ENCODE measurements around the gene NUDT9.

Gene NUDT9

DNA sequence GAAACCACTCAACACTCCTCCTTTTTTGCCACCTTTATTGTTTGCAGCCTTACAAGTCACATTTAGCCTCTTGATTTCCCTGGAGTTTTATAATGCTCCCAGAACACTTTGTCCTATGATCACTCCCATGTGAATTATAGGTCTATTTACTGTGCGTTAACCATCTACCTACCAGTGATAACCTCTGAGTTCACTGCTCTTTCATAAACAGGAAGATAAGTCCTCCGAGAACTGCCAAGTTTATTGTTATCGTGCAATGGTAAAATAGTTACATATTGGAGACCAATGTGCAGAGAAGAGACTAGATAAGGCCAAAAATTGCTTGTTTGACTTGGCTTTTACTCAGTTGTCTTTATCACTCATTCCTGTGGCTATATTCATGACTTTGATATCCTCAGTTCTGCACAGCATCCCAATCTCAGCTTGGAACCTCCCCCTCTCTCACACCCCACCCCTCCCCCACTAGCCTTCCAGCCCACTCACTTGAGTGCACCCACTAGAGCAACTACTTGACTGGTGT is 12.9 kb upstream of the NUDT9 start:
- Histone ChIP-seq H4K20me1 (ENCODE audit: insufficient read depth) (no peaks in the 10 kb centered on the region), H3K27ac (no peak overlapping the region), H3K4me2 (no peak overlapping the region), H2AFZ (ENCODE audit: low read depth) (no peak overlapping the region), H3K27me3 (ENCODE audit: insufficient read depth, low read depth) (no peaks in the 10 kb centered on the region), H3K36me3 (ENCODE audit: insufficient read depth) (no peaks in the 10 kb centered on the region), H3K79me2 (ENCODE audit: insufficient read depth, low read depth) (no peaks in the 10 kb centered on the region), H3K4me1 (ENCODE audit: low read depth, poor library complexity, severe bottlenecking) (no peaks in the 10 kb centered on the region), H3K4me3 (IDR thresholded peaks at IDR 0.05; ENCODE audit: insufficient read depth, low read depth, low read length) (no peak overlapping the region), H3K9ac (no peak overlapping the region)
- TF ChIP-seq, protein P1, sequence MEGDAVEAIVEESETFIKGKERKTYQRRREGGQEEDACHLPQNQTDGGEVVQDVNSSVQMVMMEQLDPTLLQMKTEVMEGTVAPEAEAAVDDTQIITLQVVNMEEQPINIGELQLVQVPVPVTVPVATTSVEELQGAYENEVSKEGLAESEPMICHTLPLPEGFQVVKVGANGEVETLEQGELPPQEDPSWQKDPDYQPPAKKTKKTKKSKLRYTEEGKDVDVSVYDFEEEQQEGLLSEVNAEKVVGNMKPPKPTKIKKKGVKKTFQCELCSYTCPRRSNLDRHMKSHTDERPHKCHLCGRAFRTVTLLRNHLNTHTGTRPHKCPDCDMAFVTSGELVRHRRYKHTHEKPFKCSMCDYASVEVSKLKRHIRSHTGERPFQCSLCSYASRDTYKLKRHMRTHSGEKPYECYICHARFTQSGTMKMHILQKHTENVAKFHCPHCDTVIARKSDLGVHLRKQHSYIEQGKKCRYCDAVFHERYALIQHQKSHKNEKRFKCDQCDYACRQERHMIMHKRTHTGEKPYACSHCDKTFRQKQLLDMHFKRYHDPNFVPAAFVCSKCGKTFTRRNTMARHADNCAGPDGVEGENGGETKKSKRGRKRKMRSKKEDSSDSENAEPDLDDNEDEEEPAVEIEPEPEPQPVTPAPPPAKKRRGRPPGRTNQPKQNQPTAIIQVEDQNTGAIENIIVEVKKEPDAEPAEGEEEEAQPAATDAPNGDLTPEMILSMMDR (conservative IDR thresholded peaks at IDR 0.05; ENCODE audit: low read depth, low read length) = no peak

DNA sequence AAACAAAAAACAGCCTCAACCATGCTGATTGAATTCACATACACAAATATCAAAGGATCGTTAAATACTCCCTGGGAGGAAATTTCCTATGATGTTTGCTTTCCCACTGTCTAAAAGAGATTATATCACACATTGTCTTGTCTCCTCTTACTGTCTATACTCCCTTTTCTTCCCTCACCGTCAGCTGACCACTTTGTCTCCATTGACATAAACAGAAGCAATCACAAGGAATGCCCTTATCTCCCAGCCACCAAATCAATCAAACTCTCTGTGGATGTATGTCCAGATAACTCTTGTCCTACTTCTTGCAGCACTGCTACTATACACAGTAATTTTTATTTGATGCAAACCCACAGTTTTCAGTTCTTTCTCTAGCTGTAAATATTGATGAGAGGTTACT is 12.2 kb upstream of the NUDT9 start:
- Histone ChIP-seq H2AFZ (ENCODE audit: low read depth) (no peak overlapping the region), H3K4me1 (ENCODE audit: low read depth, poor library complexity, severe bottlenecking) (no peaks in the 10 kb centered on the region), H3K27ac (no peak overlapping the region), H3K4me3 (IDR thresholded peaks at IDR 0.05; ENCODE audit: insufficient read depth, low read depth, low read length) (no peak overlapping the region), H3K9ac (no peak overlapping the region), H3K36me3 (ENCODE audit: insufficient read depth) (no peaks in the 10 kb centered on the region), H3K79me2 (ENCODE audit: insufficient read depth, low read depth) (no peaks in the 10 kb centered on the region), H3K27me3 (ENCODE audit: insufficient read depth, low read depth) (no peaks in the 10 kb centered on the region), H3K4me2 (no peak overlapping the region), H4K20me1 (ENCODE audit: insufficient read depth) (no peaks in the 10 kb centered on the region)
- TF ChIP-seq, protein P1 (conservative IDR thresholded peaks at IDR 0.05; ENCODE audit: low read depth, low read length) = no peak

DNA sequence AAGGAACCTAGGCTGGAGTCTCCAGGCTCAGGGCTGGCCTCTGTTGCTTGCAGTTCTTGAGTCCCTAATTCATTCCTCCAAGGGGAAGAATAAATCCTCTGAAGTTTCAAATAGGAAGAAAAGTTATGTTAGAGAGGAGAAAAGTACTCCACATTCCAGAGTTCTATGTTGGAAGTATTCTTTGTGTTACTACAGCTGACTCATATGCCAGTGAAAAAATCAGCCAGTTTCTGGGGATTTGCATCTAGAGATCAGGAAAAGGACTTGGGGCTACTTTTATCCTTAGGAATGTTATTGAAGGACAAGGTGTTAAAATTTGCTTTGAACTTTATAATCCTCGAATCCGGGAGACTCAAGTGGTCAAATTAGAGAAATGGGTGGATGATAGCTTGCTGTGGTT is 11.7 kb upstream of the NUDT9 start:
- TF ChIP-seq, protein P1 (conservative IDR thresholded peaks at IDR 0.05; ENCODE audit: low read depth, low read length) = no peak
- no peak overlapping the region for H2AFZ ChIP-seq (ENCODE audit: low read depth)
- H3K27me3 ChIP-seq (ENCODE audit: insufficient read depth, low read depth) = no peaks in the 10 kb centered on the region
- no peaks in the 10 kb centered on the region for H3K4me1 ChIP-seq (ENCODE audit: low read depth, poor library complexity, severe bottlenecking)
- H4K20me1 ChIP-seq (ENCODE audit: insufficient read depth) = no peaks in the 10 kb centered on the region
- no peak overlapping the region for H3K4me2 ChIP-seq
- H3K4me3 ChIP-seq (IDR thresholded peaks at IDR 0.05; ENCODE audit: insufficient read depth, low read depth, low read length) = no peak overlapping the region
- H3K27ac ChIP-seq = no peak overlapping the region
- H3K9ac ChIP-seq = no peak overlapping the region
- H3K36me3 ChIP-seq (ENCODE audit: insufficient read depth) = no peaks in the 10 kb centered on the region
- H3K79me2 ChIP-seq (ENCODE audit: insufficient read depth, low read depth) = no peaks in the 10 kb centered on the region

DNA sequence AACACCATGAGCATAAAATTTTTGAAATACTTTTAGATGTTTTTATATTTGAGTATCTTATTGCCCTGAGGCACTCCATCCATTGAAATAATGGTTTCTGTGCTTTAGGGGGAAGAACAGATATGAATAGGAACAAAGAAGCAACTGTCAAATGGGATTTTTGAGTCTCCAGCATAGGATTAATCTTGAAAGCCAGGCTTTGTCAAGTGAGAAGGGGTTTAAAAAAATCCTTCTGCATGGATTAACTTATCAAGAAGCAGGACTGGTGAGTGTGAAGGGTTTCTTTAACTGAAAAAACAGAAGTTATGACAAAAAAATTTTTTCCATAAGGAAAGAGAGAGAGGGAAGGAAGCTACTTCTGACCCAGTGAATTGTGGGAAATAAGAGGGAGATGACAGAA is 7.6 kb upstream of the NUDT9 start:
- no peaks in the 10 kb centered on the region for H3K4me1 ChIP-seq (ENCODE audit: low read depth, poor library complexity, severe bottlenecking)
- no peak overlapping the region for H3K4me3 ChIP-seq (IDR thresholded peaks at IDR 0.05; ENCODE audit: insufficient read depth, low read depth, low read length)
- TF ChIP-seq, protein P1 (conservative IDR thresholded peaks at IDR 0.05; ENCODE audit: low read depth, low read length) = no peak
- H3K79me2 ChIP-seq (ENCODE audit: insufficient read depth, low read depth) = no peaks in the 10 kb centered on the region
- H3K4me2 ChIP-seq = no peak overlapping the region
- H3K9ac ChIP-seq = no peak overlapping the region
- no peaks in the 10 kb centered on the region for H3K27me3 ChIP-seq (ENCODE audit: insufficient read depth, low read depth)
- no peaks in the 10 kb centered on the region for H4K20me1 ChIP-seq (ENCODE audit: insufficient read depth)
- no peak overlapping the region for H2AFZ ChIP-seq (ENCODE audit: low read depth)
- no peaks in the 10 kb centered on the region for H3K36me3 ChIP-seq (ENCODE audit: insufficient read depth)
- no peak overlapping the region for H3K27ac ChIP-seq

All from KMS-11 (cell line).